MG63 (cell line): ENCODE data around the gene F2R. TPM values are rescaled to one million over a fixed set of nuclear protein-coding genes. Genes with fewer than 3 reads are reported as not detected.

Experiments used
- DNase-seq: peaks from one replicate; pipeline ENCODE4 v3.0.0-alpha.2; 2020
- H3K27me3 ChIP-seq: fragments of 250-450 bp; sonication (Bioruptor Pico); 2 replicates; pipeline ENCODE4 v1.5.1; 2020; ENCODE audit warnings: mild to moderate bottlenecking, moderate library complexity
- H3K36me3 ChIP-seq: fragments of 250-450 bp; sonication (Bioruptor Pico); 2 replicates; pipeline ENCODE4 v1.5.1; 2020; ENCODE audit warnings: mild to moderate bottlenecking, moderate library complexity
- H3K4me3 ChIP-seq: fragments of 250-450 bp; sonication (Bioruptor Pico); 2 replicates; pipeline ENCODE4 v1.5.1; 2020; ENCODE audit warnings: mild to moderate bottlenecking, moderate library complexity
- H3K9me3 ChIP-seq: fragments of 250-450 bp; sonication (Bioruptor Pico); 2 replicates; pipeline ENCODE4 v1.5.1; 2020; ENCODE audit warnings: mild to moderate bottlenecking, moderate library complexity
- total RNA-seq: library from RNA; depleted of rRNA; stranded (reverse); fragments of >200 nt; shearing (Covaris generic); gene quantifications from 2 replicates; pipeline ENCODE4 v1.2.3, GENCODE V29; 2014; ENCODE audit warnings: low replicate concordance

Gene F2R
- total RNA-seq, 1 experiment from 2014 or later, result 12.5 TPM

DNA sequence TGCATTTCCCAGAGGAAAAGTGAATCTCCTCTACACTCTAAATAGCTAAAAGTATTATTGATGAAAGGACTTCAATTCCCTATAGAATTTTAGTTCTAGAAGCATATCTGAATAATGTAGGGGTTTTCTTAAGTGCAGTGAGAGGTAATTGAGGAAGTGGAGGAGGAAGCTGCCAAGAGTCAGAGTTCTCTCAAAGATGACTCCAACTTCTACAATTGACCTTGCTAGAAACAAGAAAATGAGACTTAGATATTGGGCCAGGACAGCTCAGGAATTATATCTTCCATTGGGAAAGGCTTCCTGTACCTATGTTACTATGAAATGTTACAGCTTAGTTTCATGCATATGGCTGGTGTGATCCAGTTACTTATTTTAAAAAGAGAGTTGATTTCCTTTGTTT is 10.4 kb upstream of the F2R start:
- H3K36me3 ChIP-seq, result no peaks in the 10 kb centered on the region
- H3K9me3 ChIP-seq, result no peaks in the 10 kb centered on the region
- no peak overlapping the region for H3K4me3 ChIP-seq
- H3K27me3 ChIP-seq, result no peaks in the 10 kb centered on the region
- DNase-seq, result no peak

DNA sequence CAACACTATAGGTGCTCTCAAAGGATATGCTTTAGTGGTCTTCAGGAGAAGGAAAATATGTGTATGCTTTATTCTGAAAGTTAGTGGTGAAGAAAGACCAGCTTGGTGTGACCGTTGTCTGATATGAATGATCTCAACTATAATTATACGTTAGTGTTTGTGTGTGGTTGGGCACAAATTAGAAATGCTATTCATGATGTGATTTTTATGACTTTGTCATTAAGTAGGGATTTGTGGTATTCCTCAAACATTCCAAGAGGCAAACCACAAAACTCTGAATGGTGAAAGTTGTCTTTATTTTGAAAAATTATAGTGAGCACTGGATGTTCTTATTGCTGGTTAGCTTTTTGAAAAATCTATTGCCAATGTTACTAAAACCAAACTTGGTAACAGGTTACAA is 6.2 kb upstream of the F2R start:
- H3K27me3 ChIP-seq, result no peaks in the 10 kb centered on the region
- no peak for DNase-seq
- H3K4me3 ChIP-seq, result no peak overlapping the region
- no peaks in the 10 kb centered on the region for H3K9me3 ChIP-seq
- H3K36me3 ChIP-seq, result no peaks in the 10 kb centered on the region

DNA sequence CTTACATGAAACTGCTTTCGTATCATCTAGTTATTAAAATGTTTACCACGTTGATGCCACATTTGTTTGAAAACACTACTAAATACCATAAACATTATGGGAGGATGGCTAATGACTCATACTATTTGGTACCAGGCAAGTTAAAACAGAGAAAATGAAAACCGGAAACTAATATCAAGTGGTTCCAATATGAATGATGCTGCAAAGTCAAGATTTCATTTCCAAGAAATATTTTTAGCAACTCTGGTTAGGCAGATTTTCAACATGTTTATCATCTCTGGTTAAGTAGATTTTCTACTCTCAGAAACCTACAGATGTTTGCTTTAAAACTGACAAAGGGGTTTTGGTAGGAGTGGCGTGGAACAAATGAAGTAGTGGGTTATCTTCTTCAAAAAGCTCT is 4.9 kb upstream of the F2R start:
- no peaks in the 10 kb centered on the region for H3K27me3 ChIP-seq
- DNase-seq, result no peak
- no peak overlapping the region for H3K4me3 ChIP-seq
- H3K9me3 ChIP-seq, result no peaks in the 10 kb centered on the region
- H3K36me3 ChIP-seq, result no peaks in the 10 kb centered on the region

DNA sequence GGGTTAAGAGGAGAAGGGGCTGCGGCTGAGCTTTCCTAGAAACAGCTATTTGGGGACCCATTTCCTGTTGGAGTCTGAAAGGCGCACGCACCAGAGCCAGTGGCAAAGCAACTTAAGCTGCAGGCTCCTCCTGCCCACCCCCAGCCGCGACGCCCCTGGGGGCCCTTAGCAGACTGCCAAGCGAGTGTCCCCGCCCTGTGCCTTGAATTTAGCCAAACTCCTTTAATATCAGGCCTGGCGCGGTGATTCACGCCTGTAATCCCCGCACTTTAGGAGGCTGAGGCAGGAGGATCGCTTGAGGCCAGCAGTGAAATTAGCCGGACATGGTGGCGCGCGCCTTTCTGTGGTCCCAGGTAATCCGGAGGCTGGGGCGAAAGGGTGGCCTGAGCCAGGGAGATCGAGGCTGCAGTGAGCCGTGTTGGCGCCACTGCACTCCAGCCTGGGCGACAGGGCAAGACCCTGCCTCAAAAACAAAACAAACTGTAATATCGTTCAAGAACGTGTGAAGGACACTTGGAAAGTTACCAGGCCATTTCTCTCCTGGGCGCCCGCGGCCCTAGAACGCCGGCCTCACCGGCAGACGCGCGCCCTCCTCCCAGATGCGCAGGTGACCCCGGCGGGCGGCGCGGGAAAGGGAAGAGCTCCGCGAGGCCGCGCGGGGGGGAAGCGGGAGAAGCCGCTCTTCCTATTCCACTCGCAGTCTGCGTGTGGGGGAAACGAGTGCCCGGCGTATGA is 1.0 kb upstream of the F2R start:
- Histone ChIP-seq H3K4me3 (peak overlapping the region; percentile 81), H3K27me3 (no peaks in the 10 kb centered on the region), H3K36me3 (no peaks in the 10 kb centered on the region), H3K9me3 (no peaks in the 10 kb centered on the region)
- no peak for DNase-seq

DNA sequence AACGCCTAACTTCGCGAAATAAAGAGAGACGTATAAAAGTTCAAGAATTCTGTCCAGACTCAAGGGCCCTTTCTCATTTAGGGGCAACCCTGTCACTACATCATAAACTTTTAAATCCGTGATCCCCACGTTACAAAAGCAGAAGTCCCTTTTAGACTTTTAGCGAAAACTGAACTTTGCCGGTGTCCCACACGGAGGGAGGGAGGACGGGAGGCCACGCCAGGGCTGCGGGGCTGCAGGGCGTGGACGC is 515 bp upstream of the F2R start:
- no peaks in the 10 kb centered on the region for H3K27me3 ChIP-seq
- DNase-seq, result no peak
- H3K36me3 ChIP-seq, result no peaks in the 10 kb centered on the region
- peak overlapping the region; percentile 81 for H3K4me3 ChIP-seq
- H3K9me3 ChIP-seq, result no peaks in the 10 kb centered on the region

DNA sequence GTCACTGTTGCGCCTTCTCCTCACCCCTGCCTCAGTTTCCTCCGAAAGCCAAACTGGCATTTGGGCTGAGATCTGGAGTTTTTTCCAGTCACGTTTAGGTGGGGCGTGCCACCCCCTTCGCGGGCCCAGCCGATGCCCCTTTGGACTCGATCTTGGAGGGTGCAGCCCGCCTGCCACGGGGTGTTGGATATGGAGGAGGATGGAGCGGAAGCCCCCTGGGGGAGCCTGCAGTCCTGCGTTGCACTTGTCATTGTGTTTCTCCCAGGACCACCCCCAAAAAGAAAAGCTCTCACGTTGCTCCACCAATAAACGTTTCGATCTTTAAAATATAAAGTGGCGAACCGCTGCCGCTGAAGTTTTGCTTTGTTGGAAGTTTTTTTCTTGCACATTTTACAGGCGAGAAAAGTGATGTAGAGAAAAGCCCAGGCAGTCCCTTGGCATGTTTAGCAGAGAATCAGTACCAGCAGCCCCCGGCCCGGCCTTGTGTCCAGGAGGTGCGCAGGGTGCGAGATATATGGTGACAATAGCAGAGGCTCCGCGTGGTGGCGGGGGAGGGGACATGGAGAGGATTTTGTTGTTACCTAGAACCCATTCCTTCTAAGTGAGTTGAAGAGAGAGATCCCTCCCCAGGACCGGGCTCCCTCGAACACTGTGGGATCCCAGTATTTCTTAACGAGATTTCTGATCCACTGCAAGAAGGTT is 681 bp downstream of the F2R start:
- DNase-seq, result no peak
- H3K9me3 ChIP-seq, result no peaks in the 10 kb centered on the region
- H3K36me3 ChIP-seq, result no peaks in the 10 kb centered on the region; the same call in 1 of the 2 replicates
- peak overlapping the region; percentile 81 for H3K4me3 ChIP-seq
- no peaks in the 10 kb centered on the region for H3K27me3 ChIP-seq

DNA sequence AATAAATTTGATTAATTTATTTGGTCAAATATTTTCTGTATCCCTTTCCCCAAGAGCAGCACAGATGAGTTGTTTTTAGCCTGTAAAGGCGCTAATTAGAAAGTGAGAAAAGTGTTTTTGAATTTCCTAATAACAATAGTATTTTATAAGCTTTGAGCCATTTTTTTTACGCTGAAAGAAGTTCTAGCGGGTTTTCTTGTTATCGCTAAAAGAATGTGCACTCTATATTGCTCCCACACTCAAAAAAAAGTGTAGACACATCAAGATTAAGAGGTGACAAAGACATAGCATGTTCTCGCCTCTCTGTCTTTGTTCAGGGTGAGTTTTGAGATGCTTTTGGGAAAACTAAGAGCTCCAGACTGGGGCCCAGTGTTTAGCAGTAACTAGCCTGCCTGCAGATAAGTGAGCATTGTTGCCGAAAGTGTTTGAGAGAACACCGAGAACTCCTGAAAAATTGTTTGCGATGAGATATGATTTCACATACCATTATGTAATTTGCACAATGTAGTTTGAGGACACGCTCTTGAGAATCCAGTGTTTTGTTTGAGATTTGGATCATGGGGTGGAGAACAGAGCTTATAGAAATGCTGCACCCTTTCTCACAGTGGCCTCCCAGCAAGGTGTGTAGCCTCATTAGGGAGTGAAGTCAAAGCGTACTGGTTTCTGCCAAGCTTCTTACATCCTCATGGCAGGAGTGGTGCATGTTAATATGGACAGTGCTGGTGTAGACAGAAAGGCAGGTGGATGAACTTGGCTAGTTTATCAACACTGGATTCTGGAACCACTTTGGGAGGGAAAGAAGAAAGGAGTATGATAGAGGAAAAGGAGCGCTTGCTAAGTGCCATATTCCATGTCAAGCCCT is 1.5 kb downstream of the F2R start:
- H3K36me3 ChIP-seq, result no peaks in the 10 kb centered on the region; the same call in 1 of the 2 replicates
- no peaks in the 10 kb centered on the region for H3K27me3 ChIP-seq
- no peaks in the 10 kb centered on the region for H3K9me3 ChIP-seq
- peak overlapping the region; percentile 81 for H3K4me3 ChIP-seq
- DNase-seq, result no peak

DNA sequence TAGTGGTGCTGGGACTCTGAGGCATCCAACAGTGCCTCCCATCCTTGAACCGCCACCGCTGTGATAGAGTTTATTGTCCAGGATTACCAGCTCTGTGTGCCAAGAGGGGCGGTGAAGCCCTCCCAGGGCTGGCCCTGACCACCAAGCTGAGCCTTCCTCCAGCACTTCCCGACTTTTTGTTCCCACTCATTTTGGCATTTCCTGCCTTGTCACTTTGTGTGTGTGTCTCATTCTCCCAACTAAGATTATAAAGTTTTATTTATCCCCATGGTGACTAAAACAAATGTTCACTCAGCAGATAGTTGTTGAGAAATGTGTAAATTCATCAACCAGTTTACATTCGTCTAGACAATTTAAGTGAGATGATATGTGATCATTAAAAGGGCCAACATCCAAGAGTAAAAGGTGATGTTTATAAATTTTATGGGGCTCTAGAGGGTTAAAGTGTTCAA is 2.5 kb downstream of the F2R start:
- Histone ChIP-seq H3K9me3 (no peaks in the 10 kb centered on the region), H3K36me3 (no peaks in the 10 kb centered on the region; the same call in 1 of the 2 replicates), H3K27me3 (no peaks in the 10 kb centered on the region), H3K4me3 (no peak overlapping the region)
- DNase-seq, result no peak

DNA sequence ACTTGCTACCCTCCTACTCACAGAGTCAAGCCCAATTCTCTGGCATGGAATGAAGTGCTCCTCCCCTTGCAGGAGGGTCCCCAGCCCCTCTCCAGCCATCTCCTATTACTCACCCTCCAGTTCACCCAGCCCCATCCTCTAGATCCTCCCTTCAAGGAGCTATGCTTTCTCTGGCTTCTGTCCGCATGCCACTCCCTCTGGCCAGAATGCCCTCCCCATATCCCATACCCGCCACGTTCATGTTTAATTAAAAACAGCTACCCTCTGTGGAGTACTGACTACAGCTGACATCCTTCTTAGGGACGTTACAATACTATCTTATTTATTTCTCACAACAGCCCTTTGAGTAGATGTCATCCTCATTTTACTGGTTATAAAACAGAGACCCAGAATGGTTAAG is 3.0 kb downstream of the F2R start:
- Histone ChIP-seq H3K27me3 (no peaks in the 10 kb centered on the region), H3K36me3 (no peaks in the 10 kb centered on the region; the same call in 1 of the 2 replicates), H3K9me3 (no peaks in the 10 kb centered on the region), H3K4me3 (no peak overlapping the region)
- no peak for DNase-seq

DNA sequence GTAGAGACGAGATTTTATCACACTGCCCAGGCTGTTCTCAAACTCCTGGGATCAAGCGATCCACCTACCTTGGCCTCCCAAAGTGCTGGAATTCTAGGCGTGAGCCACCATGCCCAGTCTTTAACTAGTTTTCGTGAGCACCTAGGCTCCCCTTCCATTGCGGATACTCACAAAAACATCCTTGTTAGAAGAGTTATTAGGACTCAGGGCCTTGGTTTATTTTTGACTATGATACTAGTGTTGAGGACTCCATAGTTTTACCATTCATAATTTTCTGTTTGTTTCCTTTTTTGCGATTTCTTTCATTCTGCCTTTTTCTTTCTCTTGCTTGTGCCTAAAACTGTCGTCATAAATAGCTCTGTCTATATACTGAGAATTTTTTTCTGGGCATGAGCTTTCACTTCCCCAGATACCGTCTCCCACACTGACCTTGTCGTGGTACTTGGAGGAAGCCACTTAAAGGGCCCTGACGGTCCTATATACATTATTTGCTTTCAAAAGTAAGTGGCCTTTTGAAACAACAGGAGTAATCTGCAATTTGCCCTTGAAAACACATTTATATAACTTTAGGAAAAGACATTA is 5.2 kb downstream of the F2R start:
- DNase-seq, result no peak
- H3K9me3 ChIP-seq, result no peaks in the 10 kb centered on the region
- no peak overlapping the region for H3K4me3 ChIP-seq

DNA sequence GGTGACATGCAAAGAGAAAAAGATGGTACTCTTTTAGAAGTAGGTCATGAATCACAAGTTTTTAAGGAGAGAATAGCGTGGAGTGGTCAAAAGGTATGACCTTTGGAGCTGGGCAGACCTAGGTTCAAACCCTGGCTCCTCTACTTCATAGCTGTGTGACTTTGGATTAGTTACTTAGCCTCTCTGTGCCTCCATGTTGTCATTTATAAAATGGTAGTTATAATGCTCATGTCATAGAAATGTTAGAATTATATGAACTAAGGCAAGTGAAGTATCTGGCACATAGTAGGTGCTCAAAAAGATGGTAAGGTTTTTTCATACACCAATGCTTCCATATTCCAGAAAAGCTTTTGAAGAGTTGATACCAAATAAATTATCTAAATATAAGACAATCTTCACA is 7.3 kb downstream of the F2R start:
- Histone ChIP-seq H3K36me3 (no peaks in the 10 kb centered on the region; the same call in 1 of the 2 replicates), H3K9me3 (no peaks in the 10 kb centered on the region), H3K4me3 (no peak overlapping the region), H3K27me3 (no peaks in the 10 kb centered on the region)
- no peak for DNase-seq

More for the DNA sequence above, 5.2 kb downstream of the F2R start:
- no peaks in the 10 kb centered on the region for H3K27me3 ChIP-seq
- H3K36me3 ChIP-seq, result no peaks in the 10 kb centered on the region; the same call in 1 of the 2 replicates

DNA sequence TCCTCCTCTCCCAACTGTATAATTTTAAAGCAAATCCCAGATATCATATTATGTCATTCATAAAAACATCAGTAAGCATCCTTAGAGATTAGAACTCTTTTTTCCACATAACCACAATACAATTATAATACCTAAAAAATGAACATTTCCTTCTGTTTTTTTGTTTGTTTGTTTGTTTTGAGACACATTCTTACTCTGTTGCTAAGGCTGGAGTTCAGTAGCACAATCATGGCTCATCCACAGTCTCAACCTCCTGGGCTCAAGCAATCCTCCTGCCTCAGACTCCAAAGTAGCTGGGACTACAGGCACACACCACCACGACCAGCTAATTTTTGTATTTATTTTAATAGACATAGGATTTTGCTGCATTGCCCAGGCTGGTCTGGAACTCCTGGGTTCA is 8.0 kb downstream of the F2R start:
- no peak for DNase-seq
- Histone ChIP-seq H3K4me3 (no peak overlapping the region), H3K9me3 (peaks cover 2% of the 10 kb centered on the region; the same call in 1 of the 2 replicates), H3K36me3 (no peaks in the 10 kb centered on the region; the same call in none of the 2 replicates), H3K27me3 (no peaks in the 10 kb centered on the region)

DNA sequence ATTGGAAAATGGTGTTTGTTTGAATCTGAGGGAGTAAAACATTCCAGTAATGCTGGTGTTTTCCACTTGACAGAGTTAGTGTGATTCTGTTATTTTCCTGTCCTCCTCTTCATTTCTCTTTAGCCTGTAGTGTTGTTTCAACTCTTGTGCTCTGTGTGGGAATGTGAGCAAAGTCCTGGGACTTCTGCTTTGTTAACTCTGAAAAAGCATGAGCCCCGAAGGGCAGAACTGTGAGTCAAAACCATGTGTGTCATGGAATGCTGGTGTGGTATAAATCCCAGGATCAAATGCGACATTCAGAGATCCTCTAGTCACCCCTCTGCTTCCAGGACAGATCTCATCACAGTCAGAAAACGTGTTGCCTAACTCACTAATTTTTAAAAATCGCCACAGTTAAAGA is 8.9 kb downstream of the F2R start:
- H3K4me3 ChIP-seq, result no peak overlapping the region

DNA sequence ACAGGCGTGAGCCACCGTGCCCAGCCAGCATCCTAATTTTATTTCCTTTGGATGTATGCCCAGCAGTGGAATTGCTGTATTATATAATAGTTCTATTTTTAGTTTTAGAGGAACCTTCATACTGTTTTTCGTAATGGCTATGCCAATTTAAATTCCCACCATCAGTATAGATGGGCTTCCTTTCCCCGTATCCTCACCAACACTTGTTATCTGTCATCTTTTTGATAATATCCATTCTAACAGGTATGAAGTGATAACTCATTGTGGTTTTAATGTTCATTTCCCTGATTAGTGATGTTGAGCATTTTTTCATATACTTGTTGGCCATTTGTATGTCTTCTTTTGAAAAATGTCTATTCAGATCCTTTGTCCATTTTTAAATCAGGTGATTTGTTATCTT is 13.0 kb downstream of the F2R start:
- H3K9me3 ChIP-seq, result peaks cover 20% of the 10 kb centered on the region
- H3K27me3 ChIP-seq, result no peaks in the 10 kb centered on the region
- DNase-seq, result no peak
- no peak overlapping the region for H3K4me3 ChIP-seq
- H3K36me3 ChIP-seq, result peaks cover 3% of the 10 kb centered on the region

More for the DNA sequence above, 8.9 kb downstream of the F2R start:
- H3K9me3 ChIP-seq, result peaks cover 11% of the 10 kb centered on the region
- H3K36me3 ChIP-seq, result no peaks in the 10 kb centered on the region; the same call in none of the 2 replicates
- no peaks in the 10 kb centered on the region for H3K27me3 ChIP-seq
- no peak for DNase-seq

DNA sequence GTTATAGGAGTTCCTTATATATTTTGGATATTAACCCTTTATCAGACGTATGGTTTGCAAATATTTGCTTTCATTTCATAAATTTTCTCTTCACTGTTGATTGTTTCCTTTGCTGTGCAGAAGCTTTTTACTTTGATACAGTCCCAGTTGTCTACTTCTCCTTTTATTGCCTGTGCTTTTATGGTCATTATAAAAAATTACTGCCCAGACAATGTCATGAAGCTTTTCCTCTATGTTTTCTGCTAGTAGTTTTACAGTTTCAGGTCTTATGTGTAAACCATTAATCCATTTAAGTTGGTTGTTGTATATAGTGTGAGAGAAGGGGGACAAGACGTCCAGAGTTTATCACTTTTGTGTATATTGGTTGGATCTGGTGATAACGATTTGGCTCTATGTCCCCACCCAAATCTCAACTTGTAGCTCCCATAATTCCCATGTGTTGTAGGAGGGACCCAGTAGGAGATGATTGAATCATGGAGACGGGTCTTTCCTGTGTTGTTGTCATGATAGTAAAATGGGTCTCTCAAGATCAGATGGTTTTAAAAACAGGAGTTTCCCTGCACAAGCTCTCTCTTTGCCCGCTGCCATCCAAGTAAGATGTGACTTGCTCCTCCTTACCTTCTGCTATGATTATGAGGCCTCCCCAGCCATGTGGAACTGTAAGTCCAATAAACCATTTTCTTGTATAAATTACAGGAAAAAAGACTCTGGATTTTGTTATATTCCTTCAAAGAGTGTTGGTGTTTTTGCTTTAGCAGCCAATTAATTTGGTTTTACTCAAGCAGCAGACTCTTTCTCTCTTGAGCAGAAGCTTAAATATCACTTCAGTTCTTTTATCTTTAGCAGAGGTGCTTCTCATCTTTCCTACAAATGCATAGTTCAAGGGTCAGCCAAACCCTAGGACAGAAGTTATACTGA is 13.7 kb downstream of the F2R start:
- DNase-seq, result no peak
- Histone ChIP-seq H3K36me3 (peaks cover 3% of the 10 kb centered on the region), H3K27me3 (no peaks in the 10 kb centered on the region), H3K4me3 (no peak overlapping the region), H3K9me3 (peaks cover 20% of the 10 kb centered on the region)
